HepG2 (cell line): ENCODE data around the gene CA9. TPM values are rescaled to one million over a fixed set of nuclear protein-coding genes. Genes with fewer than 3 reads are reported as not detected.

ENCODE experiments used
- FOXK2 ChIP-seq: fragments of 450-650 bp; IDR thresholded peaks from 2 replicates; pipeline ENCODE4 v1.6.1; 2016
- TRIM24 ChIP-seq: sonication (generic); formaldehyde crosslinking; IDR thresholded peaks from 2 replicates; pipeline ENCODE4 v1.8.0; 2022; ENCODE audit warnings: mild to moderate bottlenecking, missing genetic modification reagents
- ZBTB44 ChIP-seq: sonication (generic); formaldehyde crosslinking; IDR thresholded peaks from 2 replicates; pipeline ENCODE4 v1.4.0; 2020; ENCODE audit warnings: missing genetic modification reagents
- ZFX ChIP-seq: sonication (generic); formaldehyde crosslinking; IDR thresholded peaks from 2 replicates; pipeline ENCODE4 v1.4.0; 2020; ENCODE audit warnings: mild to moderate bottlenecking, low read depth, missing genetic modification reagents, moderate library complexity
- polyA plus RNA-seq, 8 experiments: library from polyadenylated mRNA; depleted of rRNA in 3 of 8; stranded (reverse) in 7 of 8; unstranded in 1 of 8; fragments of >200 nt; fragmentation: Illumina TruSeq in 4 of 8; extraction: Trizol in 4 of 8; gene quantifications; 2 replicates each; pipeline versions ENCODE4 v1.2.1 to v1.2.3, GENCODE V29; 2011 to 2016; ENCODE audit warnings: low read depth in 4 of 8, missing spikeins in 1 of 8, mixed read lengths in 1 of 8; ENCODE audit not compliant: insufficient read depth in 1 of 8
- total RNA-seq, 5 experiments: library from RNA; depleted of rRNA; stranded (reverse); fragments of >200 nt; fragmentation: Illumina TruSeq; extraction: Trizol; gene quantifications; 2 replicates each; pipeline ENCODE4 v1.2.3, GENCODE V29; 2016; ENCODE audit warnings: low read depth in 1 of 5
- TF ChIP-seq, protein P1 (sequence below): IDR thresholded peaks from 2 replicates; pipeline ENCODE4 v1.6.1; 2016; ENCODE audit warnings: mild to moderate bottlenecking, missing biosample characterization, missing genetic modification reagents
- TF ChIP-seq, protein P2 (sequence below): sonication (generic); formaldehyde crosslinking; IDR thresholded peaks from 2 replicates; pipeline ENCODE4 v1.4.0; 2020; ENCODE audit warnings: missing genetic modification reagents

Gene CA9
- total and polyA plus RNA-seq, 2 of the 13 experiments (the other 11 are each of a cell fraction or from before 2014, with no cell fraction given), result 0.13 to 152 TPM

- TF ChIP-seq ZBTB44 (no peak), TRIM24 (CRISPR knock-in tag) (no peak), FOXK2 (no peak), ZFX (CRISPR knock-in tag) (peak; percentile 36; the same call in 1 of the 2 replicates)
- TF ChIP-seq, protein P1, sequence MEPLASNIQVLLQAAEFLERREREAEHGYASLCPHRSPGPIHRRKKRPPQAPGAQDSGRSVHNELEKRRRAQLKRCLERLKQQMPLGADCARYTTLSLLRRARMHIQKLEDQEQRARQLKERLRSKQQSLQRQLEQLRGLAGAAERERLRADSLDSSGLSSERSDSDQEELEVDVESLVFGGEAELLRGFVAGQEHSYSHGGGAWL (CRISPR knock-in tag), result no peak
- TF ChIP-seq, protein P2, sequence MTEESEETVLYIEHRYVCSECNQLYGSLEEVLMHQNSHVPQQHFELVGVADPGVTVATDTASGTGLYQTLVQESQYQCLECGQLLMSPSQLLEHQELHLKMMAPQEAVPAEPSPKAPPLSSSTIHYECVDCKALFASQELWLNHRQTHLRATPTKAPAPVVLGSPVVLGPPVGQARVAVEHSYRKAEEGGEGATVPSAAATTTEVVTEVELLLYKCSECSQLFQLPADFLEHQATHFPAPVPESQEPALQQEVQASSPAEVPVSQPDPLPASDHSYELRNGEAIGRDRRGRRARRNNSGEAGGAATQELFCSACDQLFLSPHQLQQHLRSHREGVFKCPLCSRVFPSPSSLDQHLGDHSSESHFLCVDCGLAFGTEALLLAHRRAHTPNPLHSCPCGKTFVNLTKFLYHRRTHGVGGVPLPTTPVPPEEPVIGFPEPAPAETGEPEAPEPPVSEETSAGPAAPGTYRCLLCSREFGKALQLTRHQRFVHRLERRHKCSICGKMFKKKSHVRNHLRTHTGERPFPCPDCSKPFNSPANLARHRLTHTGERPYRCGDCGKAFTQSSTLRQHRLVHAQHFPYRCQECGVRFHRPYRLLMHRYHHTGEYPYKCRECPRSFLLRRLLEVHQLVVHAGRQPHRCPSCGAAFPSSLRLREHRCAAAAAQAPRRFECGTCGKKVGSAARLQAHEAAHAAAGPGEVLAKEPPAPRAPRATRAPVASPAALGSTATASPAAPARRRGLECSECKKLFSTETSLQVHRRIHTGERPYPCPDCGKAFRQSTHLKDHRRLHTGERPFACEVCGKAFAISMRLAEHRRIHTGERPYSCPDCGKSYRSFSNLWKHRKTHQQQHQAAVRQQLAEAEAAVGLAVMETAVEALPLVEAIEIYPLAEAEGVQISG (CRISPR knock-in tag), result peak; percentile 16; the same call in 1 of the 2 replicates
These were observed 54.6 kb downstream of the CA9 start (continued) for GRCh38 chr9:35728041-35728971.
